HG02678 (cell line): ENCODE measurements around the gene GJD3.

Source experiments
- ATAC-seq: cut with Tn5 transposase; IDR thresholded peaks from one replicate; pipeline ENCODE4 v1.9.1; 2021; ENCODE audit warnings: mild to moderate bottlenecking, moderate library complexity; ENCODE audit not compliant: unreplicated experiment

The GJD3 gene

GRCh38 chr17:40313668-40314583 is 50.6 kb downstream of the GJD3 start:
- no peak for ATAC-seq
